HepG2 (cell line): ENCODE measurements around the gene EHD1. TPM values are rescaled to one million over a fixed set of nuclear protein-coding genes. Genes with fewer than 3 reads are reported as not detected.

ENCODE experiments used
- BRCA1 ChIP-seq: sonication (generic); formaldehyde crosslinking; IDR thresholded peaks from 2 replicates; pipeline ENCODE4 v1.4.0; 2020; ENCODE audit warnings: missing genetic modification reagents
- CBX5 ChIP-seq: sonication (generic); formaldehyde crosslinking; IDR thresholded peaks from 2 replicates; pipeline ENCODE4 v1.4.0; 2020; ENCODE audit warnings: missing genetic modification reagents, borderline replicate concordance
- DZIP1 ChIP-seq: sonication (generic); formaldehyde crosslinking; IDR thresholded peaks from 2 replicates; pipeline ENCODE4 v1.5.0; 2020; ENCODE audit warnings: mild to moderate bottlenecking, missing genetic modification reagents
- FOXK2 ChIP-seq: fragments of 450-650 bp; IDR thresholded peaks from 2 replicates; pipeline ENCODE4 v1.6.1; 2016
- HOXA5 ChIP-seq: sonication (generic); formaldehyde crosslinking; IDR thresholded peaks from 2 replicates; pipeline ENCODE4 v1.4.0; 2020; ENCODE audit warnings: missing genetic modification reagents
- MIER2 ChIP-seq: IDR thresholded peaks from 2 replicates; pipeline ENCODE4 v1.6.1; 2016; ENCODE audit warnings: missing biosample characterization, missing genetic modification reagents
- POLR2A ChIP-seq, 2 experiments: IDR thresholded peaks; 2 replicates each; pipeline ENCODE4 v1.6.1; 2011; ENCODE audit warnings: low read depth in 2 of 2, low read length in 2 of 2, mild to moderate bottlenecking in 1 of 2, moderate library complexity in 1 of 2; ENCODE audit not compliant: insufficient read depth in 1 of 2
- RBFOX2 ChIP-seq: fragments of 200-400 bp; formaldehyde crosslinking; IDR thresholded peaks from 2 replicates; pipeline ENCODE4 v1.6.1; 2017; ENCODE audit warnings: low read depth, mild to moderate bottlenecking, low read length
- RERE ChIP-seq: IDR thresholded peaks from 2 replicates; pipeline ENCODE4 v1.6.1; 2016; ENCODE audit warnings: low read depth, missing genetic modification reagents, missing compliant biosample characterization
- RFX3 ChIP-seq: IDR thresholded peaks from 2 replicates; pipeline ENCODE4 v1.6.1; 2016; ENCODE audit warnings: missing biosample characterization, missing genetic modification reagents
- SIN3A ChIP-seq: IDR thresholded peaks from 2 replicates; pipeline ENCODE4 v1.6.1; 2011; ENCODE audit warnings: low read depth, mild to moderate bottlenecking, control low read depth, low read length, borderline replicate concordance
- SMAD1 ChIP-seq: sonication (generic); formaldehyde crosslinking; IDR thresholded peaks from 2 replicates; pipeline ENCODE4 v1.4.0; 2020; ENCODE audit warnings: missing genetic modification reagents, low read depth, mild to moderate bottlenecking, borderline replicate concordance
- UBTF ChIP-seq: sonication (generic); formaldehyde crosslinking; IDR thresholded peaks from 2 replicates; pipeline ENCODE4 v1.4.0; 2020; ENCODE audit warnings: mild to moderate bottlenecking, missing genetic modification reagents
- ZNF281 ChIP-seq: sonication (generic); formaldehyde crosslinking; IDR thresholded peaks from 2 replicates; pipeline ENCODE4 v1.4.0; 2020; ENCODE audit warnings: missing genetic modification reagents, borderline replicate concordance
- ZNF546 ChIP-seq: sonication (generic); formaldehyde crosslinking; conservative IDR thresholded peaks from 2 replicates; pipeline ENCODE4 v1.8.1; 2023; ENCODE audit warnings: mild to moderate bottlenecking, missing genetic modification reagents
- ZNF674 ChIP-seq: sonication (generic); formaldehyde crosslinking; IDR thresholded peaks from 2 replicates; pipeline ENCODE4 v1.5.0; 2020; ENCODE audit warnings: low read depth, mild to moderate bottlenecking, missing genetic modification reagents
- polyA plus RNA-seq, 8 experiments: library from polyadenylated mRNA; depleted of rRNA in 3 of 8; stranded (reverse) in 7 of 8; unstranded in 1 of 8; fragments of >200 nt; fragmentation: Illumina TruSeq in 4 of 8; extraction: Trizol in 4 of 8; gene quantifications; 2 replicates each; pipeline versions ENCODE4 v1.2.1 to v1.2.3, GENCODE V29; 2011 to 2016; ENCODE audit warnings: low read depth in 4 of 8, missing spikeins in 1 of 8, mixed read lengths in 1 of 8; ENCODE audit not compliant: insufficient read depth in 1 of 8
- total RNA-seq, 5 experiments: library from RNA; depleted of rRNA; stranded (reverse); fragments of >200 nt; fragmentation: Illumina TruSeq; extraction: Trizol; gene quantifications; 2 replicates each; pipeline ENCODE4 v1.2.3, GENCODE V29; 2016; ENCODE audit warnings: low read depth in 1 of 5

EHD1 gene
- total and polyA plus RNA-seq, 2 of the 13 experiments (the other 11 are each of a cell fraction or from before 2014, with no cell fraction given), result 23.6 to 26.6 TPM

- TF ChIP-seq DZIP1 (CRISPR knock-in tag) (no peak), RFX3 (CRISPR knock-in tag) (no peak), ZNF281 (CRISPR knock-in tag) (no peak), POLR2A (IDR thresholded peaks at IDR 0.05; ENCODE audit: insufficient read depth in 1 of 2, low read depth in 2 of 2, low read length in 2 of 2) (0 out of 4 replicates have a peak, but pooled peaks of 1 of the 2 experiments have one; percentile 40), HOXA5 (CRISPR knock-in tag) (0 out of 2 replicates have a peak, but pooled peaks have one; percentile 24), UBTF (peak; percentile 54; the same call in 1 of the 2 replicates), FOXK2 (no peak), MIER2 (CRISPR knock-in tag) (no peak), ZNF546 (CRISPR knock-in tag) (no peak), SIN3A (peak; percentile 39; the same call in 1 of the 2 replicates), CBX5 (CRISPR knock-in tag) (no peak), SMAD1 (CRISPR knock-in tag) (no peak), ZNF674 (CRISPR knock-in tag) (no peak), RERE (CRISPR knock-in tag) (no peak), BRCA1 (no peak), RBFOX2 (peak; percentile 42; the same call in 1 of the 2 replicates)
Observed at GRCh38 chr11:64803158-64803845, 75.1 kb downstream of the EHD1 start, which contains the start of gene MAP4K2 (continued).
